ENCODE data around the gene RTN4IP1.

RTN4IP1 gene, protein sequence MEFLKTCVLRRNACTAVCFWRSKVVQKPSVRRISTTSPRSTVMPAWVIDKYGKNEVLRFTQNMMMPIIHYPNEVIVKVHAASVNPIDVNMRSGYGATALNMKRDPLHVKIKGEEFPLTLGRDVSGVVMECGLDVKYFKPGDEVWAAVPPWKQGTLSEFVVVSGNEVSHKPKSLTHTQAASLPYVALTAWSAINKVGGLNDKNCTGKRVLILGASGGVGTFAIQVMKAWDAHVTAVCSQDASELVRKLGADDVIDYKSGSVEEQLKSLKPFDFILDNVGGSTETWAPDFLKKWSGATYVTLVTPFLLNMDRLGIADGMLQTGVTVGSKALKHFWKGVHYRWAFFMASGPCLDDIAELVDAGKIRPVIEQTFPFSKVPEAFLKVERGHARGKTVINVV

DNA sequence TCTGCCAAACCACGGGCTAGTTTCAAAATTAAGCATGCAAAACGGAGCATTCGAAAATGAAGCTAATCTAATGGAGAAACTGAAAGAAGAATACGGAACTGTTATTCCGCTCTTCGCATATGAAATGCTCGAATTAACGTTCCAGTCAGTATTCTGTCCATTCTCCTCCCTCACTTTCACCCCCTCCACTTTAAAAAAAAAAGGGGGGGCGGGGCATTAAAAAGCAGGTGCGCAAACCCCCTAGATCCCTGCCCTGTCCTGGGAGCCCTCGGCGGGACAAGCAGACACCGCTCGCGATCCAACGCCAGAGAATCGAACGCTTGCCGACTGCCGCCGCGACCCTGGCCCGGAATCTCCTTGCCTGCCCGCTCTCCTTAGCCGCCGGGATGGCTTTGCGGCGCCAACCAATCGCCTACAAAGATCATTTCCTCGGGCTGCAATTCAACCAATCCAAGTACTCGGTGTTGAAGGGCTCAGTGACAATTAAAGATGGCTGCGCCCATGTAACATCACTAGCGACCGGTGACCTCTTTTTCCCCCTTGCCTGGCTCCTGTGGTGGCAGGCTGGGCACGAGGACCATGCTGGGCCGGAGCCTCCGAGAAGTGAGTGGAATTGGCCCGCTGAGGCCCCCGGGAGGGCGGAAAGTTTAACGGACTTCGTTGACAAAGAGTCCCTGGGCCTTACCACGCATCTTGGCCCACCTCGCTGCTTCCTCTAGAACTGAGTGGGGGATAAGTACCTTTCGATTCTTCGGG lies at the start of gene RTN4IP1, which contains the start of gene QRSL1:
Gene RTN4IP1, minus strand, starts transcription at position 396 of the 756 bp plus-strand sequence. CDS start 477 bp downstream, outside the sequence.
Gene QRSL1, plus strand, starts transcription at position 476 of the 756 bp plus-strand sequence. Its CDS starts 104 bp downstream, at position 580.
- DNase-seq (ENCODE audit: low read depth in 2 of 2): peak; percentile 59 to 63

DNA sequence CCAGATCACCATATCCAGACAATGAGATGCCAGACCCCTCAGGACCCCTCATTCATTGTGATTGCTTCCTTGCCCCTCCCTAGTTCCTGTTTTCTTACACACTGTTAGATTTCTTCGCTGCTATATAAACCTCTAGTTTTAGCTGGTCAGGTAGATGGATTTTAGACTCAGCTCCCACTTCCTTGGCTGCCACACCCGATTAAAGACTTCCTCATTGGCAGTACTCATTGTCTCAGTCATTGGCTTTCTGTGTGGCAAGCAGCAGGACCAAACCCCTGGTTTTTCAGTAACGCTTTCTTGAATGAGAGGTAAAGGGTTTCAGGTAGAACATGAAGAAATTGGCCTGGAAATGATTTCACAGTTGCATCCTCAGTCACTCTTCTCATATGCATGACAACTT lies 48.0 kb upstream of the RTN4IP1 start:
- no peak for DNase-seq (ENCODE audit: low read depth in 2 of 2)

DNA sequence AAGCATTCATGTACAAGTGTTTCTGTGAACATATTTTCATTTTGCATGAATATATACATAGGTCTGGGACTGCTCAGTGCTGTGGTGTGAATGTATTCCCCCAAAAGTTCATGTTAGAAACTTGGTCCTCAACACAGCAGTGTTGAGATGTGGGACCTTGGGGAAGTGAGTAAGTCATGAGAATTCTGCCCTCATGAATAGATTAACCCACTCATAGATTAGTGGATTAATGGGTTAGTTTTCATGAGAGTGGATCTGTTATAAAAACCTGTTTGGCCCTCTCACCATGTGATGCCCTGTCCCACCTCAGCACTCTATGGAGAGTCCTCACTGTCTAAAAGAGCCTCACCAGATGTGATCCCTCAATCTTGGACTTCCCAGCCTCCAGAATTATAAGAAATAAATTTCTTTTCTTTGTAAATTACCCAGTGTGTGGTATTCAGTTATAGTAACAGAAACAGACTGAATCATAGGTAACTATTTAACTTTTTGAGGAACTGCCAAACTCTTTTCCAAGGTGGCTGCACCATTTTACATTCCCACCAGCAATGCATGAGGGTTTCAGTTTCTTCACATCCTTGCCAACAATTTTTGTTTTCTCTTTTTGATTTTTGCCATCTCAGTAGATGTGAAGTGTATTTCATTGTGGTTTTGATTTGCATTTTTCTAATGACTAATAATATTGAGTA lies 45.4 kb upstream of the RTN4IP1 start:
- no peak for DNase-seq (ENCODE audit: low read depth in 2 of 2)

GRCh38 chr6:106671651-106672050 lies 42.4 kb upstream of the RTN4IP1 start:
- no peak for DNase-seq (ENCODE audit: low read depth in 2 of 2)

- DNase-seq (ENCODE audit: low read depth in 2 of 2): no peak
Measured at GRCh38 chr6:106670236-106670635, 40.9 kb upstream of the RTN4IP1 start.

DNA sequence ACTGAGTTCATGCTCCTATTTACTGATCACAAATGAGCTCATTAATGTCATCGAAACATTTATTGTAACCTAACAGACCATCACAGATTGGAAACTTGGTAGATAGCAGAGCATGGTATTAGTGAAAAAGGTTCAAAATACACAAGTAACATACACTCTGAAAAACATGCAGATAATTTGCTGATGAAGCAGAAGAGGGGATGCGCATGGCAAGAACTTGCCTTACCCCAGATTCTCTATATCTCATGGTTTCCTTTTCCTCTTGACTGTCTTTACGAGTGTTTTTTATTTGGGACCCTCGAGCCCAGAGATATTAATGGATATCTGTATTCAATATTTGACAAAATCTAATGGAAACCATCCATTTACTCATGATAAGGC lies 37.7 kb upstream of the RTN4IP1 start:
- no peak for DNase-seq (ENCODE audit: low read depth in 2 of 2)

DNA sequence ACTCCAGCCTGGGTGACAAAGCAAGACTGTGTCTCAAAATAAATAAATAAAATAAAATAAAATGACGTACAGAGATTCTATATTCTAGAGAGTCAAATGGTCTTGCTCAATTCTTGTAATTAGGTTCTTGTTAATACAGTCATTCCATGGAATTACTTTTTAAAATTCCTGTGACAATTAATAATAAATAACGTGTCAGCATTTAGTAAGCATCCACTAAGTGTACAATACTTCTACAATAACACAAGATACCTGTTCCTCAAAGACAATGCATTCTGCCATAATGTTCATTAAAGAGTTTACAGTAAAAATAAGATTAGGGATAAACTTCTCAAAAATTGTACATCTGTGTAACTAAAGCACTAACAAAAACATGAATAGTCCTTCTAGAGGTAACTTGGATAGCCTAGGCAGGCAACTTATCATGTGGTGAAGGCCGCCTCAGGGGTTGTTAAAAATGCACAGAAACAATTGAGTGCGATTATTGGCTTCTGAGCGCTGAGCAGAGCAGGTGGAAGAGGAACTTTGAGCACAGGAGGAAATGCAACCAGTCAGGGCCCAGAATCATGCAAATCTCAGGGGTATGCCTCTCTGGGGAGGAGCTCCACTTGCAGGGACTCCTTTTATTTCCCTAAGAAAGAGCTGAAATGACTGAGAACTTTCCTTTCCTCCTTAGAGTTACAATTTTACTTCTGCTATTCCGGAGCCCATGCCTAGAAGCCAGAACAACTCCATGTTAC lies 37.2 kb upstream of the RTN4IP1 start:
- DNase-seq (ENCODE audit: low read depth in 2 of 2): no peak

DNA sequence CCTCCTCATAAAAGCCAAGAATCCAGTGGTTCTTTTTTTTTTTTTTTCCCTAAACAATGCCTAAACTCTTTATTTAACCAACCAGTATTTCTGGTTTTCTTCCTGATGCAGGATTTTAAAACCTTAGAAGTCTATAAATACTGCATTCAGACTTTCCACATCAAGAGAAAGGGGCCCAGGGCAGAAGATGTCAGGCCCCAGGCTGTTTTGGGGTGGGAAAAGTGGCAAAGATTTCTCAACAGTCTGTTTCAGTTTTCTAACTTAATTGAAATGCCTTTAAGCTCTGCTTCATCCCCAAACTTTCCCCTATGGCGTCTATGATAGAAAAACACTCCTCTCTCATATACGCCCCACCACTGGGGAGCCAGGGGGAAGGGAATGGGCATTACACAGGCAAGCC lies 33.2 kb upstream of the RTN4IP1 start:
- no peak for DNase-seq (ENCODE audit: low read depth in 2 of 2)

DNA sequence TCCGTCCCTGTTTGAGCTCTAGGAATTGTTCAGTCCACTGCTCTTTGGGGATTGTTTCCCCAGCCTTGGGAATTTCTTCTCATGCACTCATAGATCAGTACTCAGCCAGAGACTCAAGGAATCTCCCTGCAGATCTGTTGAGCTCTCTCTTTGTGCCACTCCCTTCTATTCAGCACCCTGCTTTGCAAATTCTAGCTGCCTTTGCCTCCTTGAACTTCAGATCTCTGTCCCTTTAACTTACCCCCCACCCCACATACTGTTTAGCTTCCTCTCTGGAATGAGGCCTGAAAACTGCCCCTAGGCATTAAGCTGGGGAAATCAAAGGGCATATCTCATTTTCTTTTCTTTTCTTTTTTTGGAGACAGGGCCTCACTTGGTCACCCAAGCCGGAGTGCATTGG lies 30.6 kb upstream of the RTN4IP1 start:
- DNase-seq (ENCODE audit: low read depth in 2 of 2): no peak

DNA sequence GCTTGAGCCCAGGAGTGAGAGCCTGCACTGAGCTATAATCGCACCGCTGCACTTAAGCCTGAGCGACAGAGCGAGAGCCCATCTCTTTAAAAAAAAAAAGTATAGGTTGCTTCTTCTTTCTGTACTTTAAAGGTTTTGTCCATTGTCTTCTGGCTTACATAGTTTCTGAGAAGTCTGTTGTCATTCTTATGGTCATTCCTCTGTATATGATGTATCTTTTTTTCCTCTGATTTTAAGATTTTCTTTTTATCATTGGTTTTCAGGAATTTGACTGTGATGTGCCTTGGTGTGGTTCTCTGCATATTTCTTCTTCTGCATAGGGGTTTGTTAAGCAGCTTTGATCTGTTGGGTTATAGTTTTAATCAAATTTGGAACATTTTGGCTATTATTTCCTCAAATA lies 29.2 kb upstream of the RTN4IP1 start:
- DNase-seq (ENCODE audit: low read depth in 2 of 2): no peak

DNA sequence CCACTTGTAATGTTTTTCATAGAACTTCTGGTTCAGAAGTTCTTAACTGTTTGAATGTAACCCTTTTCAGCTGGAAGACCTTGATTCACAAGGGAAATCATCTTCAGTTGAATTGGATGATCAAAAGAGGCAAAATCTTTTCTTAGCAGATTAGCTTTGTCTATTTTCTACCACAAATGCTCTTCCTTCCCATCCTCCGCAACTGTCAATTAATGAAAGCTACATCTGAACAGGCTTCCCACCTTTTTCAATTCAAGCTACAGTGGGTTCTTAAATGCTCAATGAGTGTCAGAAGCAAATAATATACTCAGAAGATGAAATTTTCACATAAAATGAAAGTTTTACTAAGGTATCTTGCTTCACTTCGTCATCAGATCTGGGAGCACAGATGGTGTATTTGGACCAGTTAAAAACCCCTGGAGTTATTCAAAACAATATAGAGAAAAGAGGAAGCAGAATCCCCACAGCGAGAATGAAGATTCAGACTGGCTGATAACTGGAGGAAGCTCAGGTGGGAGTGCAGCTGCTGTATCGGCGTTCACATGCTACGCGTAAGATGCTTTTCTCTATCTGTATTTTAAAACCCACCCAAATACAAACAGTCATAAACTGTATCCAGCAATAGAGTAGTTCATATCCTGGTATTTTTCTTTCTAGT lies 19.5 kb upstream of the RTN4IP1 start:
- no peak for DNase-seq (ENCODE audit: low read depth in 2 of 2)

DNA sequence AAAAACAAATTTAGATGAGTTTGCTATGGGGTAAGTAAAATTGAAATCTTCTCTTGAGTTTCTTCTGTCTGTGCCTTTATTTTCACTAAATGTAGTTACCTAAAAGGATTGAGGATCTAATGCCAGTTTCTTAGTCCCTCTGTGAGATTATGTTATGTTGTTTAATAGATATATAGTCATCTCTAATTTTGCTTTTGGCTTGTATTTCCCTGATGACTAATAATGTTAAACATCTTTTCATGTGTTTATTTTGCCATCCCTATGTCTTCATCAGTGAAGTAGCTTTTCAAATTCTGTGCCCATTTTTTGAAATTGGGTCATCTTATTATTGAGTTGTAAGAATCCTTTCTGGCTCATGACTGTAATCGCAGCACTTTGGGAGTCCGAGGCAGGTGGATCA lies 13.8 kb upstream of the RTN4IP1 start:
- no peak for DNase-seq (ENCODE audit: low read depth in 2 of 2)

DNA sequence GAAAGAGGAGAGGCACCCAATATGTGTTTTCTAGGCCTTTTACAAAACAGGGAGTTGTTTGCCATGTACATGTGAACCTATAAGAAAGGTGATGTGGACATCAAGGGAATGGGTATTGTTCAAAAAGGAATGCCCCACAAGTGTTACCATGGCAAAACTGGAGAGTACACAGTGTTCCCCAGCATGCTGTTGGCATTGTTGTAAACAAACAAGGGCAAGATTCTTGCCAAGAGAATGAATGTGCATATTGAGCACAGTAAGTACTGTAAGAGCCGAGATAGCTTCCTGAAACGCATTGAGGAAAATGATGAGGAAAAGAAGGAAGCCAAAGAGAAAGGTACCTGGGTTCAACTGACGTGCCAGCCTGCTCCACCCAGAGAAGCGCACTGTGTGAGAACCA lies 13.2 kb upstream of the RTN4IP1 start:
- DNase-seq (ENCODE audit: low read depth in 2 of 2): no peak

DNA sequence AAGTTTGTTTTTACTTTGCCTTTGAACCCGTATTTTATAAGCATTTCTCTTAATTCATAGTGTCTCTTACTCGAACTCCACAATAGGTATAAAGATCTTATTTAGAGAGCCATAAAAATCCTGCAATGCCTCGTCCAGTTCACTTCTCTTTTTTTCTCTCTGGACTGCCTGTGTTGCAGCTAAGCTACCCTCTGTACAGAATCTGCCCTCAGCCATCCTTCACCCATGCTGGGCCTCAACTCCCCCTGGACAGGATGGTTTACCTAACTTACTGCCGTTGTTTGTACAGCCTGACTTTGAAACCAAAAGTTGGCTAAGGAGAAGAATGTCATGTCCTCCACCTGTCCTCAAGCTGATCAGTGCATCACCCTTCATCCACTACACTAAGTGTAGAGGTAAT lies 10.5 kb upstream of the RTN4IP1 start:
- DNase-seq (ENCODE audit: low read depth in 2 of 2): no peak

GRCh38 chr6:106637717-106638341 lies 8.5 kb upstream of the RTN4IP1 start:
- DNase-seq (ENCODE audit: low read depth in 2 of 2): no peak

GRCh38 chr6:106637051-106637716 lies 7.9 kb upstream of the RTN4IP1 start:
- DNase-seq (ENCODE audit: low read depth in 2 of 2): no peak

GRCh38 chr6:106634565-106634964 lies 5.3 kb upstream of the RTN4IP1 start:
- no peak for DNase-seq (ENCODE audit: low read depth in 2 of 2)

DNA sequence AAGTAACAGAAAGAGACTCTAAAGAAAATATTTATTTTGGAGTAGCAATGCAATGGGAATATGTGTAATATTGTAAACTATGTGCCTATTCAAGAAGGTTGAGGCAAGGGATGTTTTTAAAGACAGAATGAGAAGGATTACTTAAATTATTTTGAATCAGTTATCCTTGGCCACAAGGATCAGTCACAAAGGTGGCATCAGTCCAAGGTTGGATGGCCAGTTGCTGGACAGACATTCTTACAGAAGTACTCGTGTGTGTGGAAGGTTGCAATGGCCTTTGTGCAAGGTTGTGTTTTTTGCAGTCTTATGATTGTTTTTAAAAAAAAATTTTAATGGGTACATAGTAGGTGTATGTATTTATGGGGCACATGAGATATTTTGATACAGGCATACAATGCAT lies 2.0 kb upstream of the RTN4IP1 start:
- DNase-seq (ENCODE audit: low read depth in 2 of 2): no peak

DNA sequence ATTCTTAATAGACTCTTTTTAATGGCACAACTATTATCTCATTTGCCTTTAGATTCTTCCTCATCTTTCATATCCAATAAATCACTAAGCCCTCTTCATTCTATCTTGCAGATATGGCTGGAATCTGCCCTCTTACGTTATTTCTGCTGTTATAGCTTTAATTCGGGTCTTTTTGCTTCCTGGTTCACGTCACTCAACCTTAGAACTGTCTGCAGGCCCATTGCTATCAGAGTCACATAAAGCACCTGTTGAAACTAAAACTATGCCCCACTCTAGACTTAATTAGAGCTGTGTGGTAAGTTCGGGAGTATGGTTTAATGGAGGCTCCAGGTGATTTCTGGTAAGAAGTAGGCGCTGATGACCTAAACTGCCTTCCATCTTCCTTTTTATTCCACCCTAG lies 1.1 kb upstream of the RTN4IP1 start:
- no peak for DNase-seq (ENCODE audit: low read depth in 2 of 2)

GRCh38 chr6:106629859-106630163 lies 513 bp upstream of the RTN4IP1 start:
- no peak for DNase-seq (ENCODE audit: low read depth in 2 of 2)

All from stimulated activated CD8-positive, alpha-beta memory T cell treated with anti-CD3 and anti-CD28 coated beads, Interleukin-2, amount 100 ng/mL, for 48 hours (primary cell).